Measurements from ENCODE around the gene TBC1D14.

The TBC1D14 gene

GRCh38 chr4:6938237-6938636 lies 28.6 kb downstream of the TBC1D14 start:
- H3K27me3 ChIP-seq (ENCODE audit: insufficient read depth, low read depth, severe bottlenecking) = no peaks in the 10 kb centered on the region
- no peak for TF ChIP-seq CTCF (IDR thresholded peaks at IDR 0.05; ENCODE audit: low read depth, low read length)
- no peak overlapping the region for H3K27ac ChIP-seq
- no peaks in the 10 kb centered on the region for H3K36me3 ChIP-seq
- no peak overlapping the region for H3K4me3 ChIP-seq (ENCODE audit: low read depth, low read length)
- DNase-seq = no peak
- H3K9me3 ChIP-seq (ENCODE audit: severe bottlenecking) = no peaks in the 10 kb centered on the region

- Histone ChIP-seq H3K9me3 (ENCODE audit: severe bottlenecking) (no peaks in the 10 kb centered on the region), H3K27me3 (ENCODE audit: insufficient read depth, low read depth, severe bottlenecking) (no peaks in the 10 kb centered on the region), H3K27ac (no peak overlapping the region), H3K36me3 (no peaks in the 10 kb centered on the region), H3K4me3 (ENCODE audit: low read depth, low read length) (no peak overlapping the region)
- no peak for TF ChIP-seq CTCF (IDR thresholded peaks at IDR 0.05; ENCODE audit: low read depth, low read length)
- no peak for DNase-seq
Measured at GRCh38 chr4:6938647-6939271, 29.1 kb downstream of the TBC1D14 start.

GRCh38 chr4:6939761-6940743 lies 30.4 kb downstream of the TBC1D14 start:
- DNase-seq = no peak
- Histone ChIP-seq H3K27me3 (ENCODE audit: insufficient read depth, low read depth, severe bottlenecking) (no peaks in the 10 kb centered on the region), H3K27ac (no peak overlapping the region), H3K4me3 (ENCODE audit: low read depth, low read length) (no peak overlapping the region), H3K36me3 (no peaks in the 10 kb centered on the region), H3K9me3 (ENCODE audit: severe bottlenecking) (no peaks in the 10 kb centered on the region)
- no peak for TF ChIP-seq CTCF (IDR thresholded peaks at IDR 0.05; ENCODE audit: low read depth, low read length)

GRCh38 chr4:6940744-6941137 lies 31.1 kb downstream of the TBC1D14 start:
- TF ChIP-seq CTCF (IDR thresholded peaks at IDR 0.05; ENCODE audit: low read depth, low read length) = no peak
- H3K36me3 ChIP-seq = no peaks in the 10 kb centered on the region
- H3K9me3 ChIP-seq (ENCODE audit: severe bottlenecking) = no peaks in the 10 kb centered on the region
- no peaks in the 10 kb centered on the region for H3K27me3 ChIP-seq (ENCODE audit: insufficient read depth, low read depth, severe bottlenecking)
- H3K27ac ChIP-seq = no peak overlapping the region
- no peak overlapping the region for H3K4me3 ChIP-seq (ENCODE audit: low read depth, low read length)
- DNase-seq = no peak

GRCh38 chr4:6941796-6942195 lies 32.2 kb downstream of the TBC1D14 start:
- no peak for DNase-seq
- Histone ChIP-seq H3K27me3 (ENCODE audit: insufficient read depth, low read depth, severe bottlenecking) (no peaks in the 10 kb centered on the region), H3K36me3 (peaks cover 3% of the 10 kb centered on the region; the same call in 1 of the 2 replicates), H3K27ac (no peak overlapping the region), H3K9me3 (ENCODE audit: severe bottlenecking) (no peaks in the 10 kb centered on the region), H3K4me3 (ENCODE audit: low read depth, low read length) (no peak overlapping the region)
- TF ChIP-seq CTCF (IDR thresholded peaks at IDR 0.05; ENCODE audit: low read depth, low read length) = no peak
